Measurements from ENCODE around the gene MICA.
"Not testable (repeated sequence)": the region's sequence is repeated elsewhere in the genome, so short reads cannot be mapped to it uniquely, and the experiment has no call there.

MICA gene

DNA sequence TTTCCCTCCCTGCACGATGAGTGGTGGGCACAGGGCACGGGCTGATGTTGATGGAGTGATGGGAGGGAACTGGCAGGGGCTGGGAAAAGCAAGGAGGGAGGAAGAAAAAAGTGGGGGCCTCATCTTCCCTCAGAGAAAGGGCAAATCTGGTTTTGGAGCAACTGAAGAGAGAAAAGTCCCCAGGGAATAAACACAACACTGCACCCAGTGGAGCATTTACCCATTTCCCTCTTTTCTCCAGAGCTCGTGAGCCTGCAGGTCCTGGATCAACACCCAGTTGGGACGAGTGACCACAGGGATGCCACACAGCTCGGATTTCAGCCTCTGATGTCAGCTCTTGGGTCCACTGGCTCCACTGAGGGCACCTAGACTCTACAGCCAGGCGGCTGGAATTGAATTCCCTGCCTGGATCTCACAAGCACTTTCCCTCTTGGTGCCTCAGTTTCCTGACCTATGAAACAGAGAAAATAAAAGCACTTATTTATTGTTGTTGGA lies 11.4 kb downstream of the MICA start:
- FAIRE-seq = no peak

- FAIRE-seq = no peak
These were observed 13.1 kb downstream of the MICA start for GRCh38 chr6:31416394-31417014.

- FAIRE-seq = no peak
These were observed 14.9 kb downstream of the MICA start for GRCh38 chr6:31418251-31418650.

- no peak for FAIRE-seq
These were observed 16.4 kb downstream of the MICA start for GRCh38 chr6:31419842-31420241.

GRCh38 chr6:31420546-31420945 lies 17.2 kb downstream of the MICA start:
- FAIRE-seq = no peak

DNA sequence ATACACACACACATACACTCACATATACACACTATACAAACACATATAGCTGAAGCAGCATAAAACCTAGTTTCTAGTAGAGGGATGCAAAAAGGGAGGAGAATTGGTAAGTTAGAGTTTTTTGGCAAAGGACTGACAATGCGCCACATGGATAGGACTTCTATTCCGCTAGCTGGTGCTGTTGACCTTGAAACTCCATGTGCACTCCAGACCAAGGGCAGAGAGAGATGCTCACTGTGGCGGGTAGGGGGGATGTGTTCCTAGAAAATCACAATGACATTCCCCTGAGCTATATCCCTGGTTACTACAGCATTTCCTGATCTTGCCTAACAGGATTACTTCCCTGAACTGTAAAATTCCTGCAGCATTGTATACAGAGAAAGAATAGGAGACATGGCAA lies 19.2 kb downstream of the MICA start:
- FAIRE-seq = no peak

DNA sequence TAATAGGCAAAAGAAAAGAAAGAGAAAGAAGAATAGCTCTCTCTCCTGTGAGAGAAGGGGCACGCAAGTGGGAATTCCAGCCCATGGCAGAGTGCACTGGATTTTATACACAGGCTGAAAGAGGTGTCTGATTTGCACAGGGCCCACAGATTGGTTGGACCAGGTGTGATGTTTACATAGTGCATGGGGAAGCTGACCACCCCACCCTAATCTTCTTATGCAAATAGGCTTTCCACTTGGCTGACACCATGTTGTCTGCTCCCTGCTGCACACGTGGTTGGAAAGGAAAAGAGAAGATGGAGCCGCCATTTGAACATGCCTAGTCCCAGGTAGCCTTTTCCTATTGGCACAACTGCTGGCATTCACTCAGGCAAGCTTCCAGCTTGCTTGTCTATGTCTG lies 20.2 kb downstream of the MICA start:
- FAIRE-seq = no peak

DNA sequence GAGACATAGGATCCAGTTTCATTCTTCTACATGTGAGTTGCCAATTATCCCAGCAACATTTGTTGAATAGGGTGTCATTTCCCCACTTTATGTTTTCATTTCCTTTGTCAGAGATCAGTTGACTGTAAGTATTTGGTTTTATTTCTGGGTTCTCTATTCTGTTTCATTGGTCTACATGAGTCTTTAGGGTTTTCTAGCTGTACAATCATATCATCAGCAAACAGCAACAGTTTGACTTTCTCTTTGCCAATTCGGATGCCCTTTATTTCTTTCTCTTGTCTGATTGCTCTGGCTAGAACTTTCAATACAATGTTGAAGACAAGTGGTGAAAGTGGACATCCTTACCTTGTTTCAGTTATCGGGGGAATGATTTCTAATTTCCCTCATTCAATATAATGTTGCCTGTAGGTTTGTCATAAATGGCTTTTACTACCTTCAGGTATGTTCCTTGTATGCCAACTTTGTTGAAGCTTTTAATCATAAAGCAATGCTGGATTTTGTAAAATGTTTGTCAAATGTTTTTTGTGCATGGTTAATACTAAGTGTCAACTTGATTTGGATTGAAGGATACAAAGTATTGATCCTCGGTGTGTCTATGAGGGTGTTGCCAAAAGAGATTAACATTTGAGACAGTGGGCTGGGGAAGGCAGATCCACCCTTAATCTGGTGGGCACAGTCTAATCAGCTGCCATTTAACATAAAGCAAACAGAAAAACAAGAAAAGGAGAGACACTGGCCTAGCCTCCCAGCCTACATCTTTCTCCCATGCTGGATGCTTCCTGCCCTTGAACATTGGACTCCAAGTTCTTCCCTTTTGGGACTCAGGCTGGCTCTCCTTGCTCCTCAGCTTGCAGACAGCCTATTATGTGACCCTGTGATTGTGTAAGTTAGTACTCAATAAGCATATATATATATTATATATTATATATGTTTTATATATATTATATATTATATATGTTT lies 23.3 kb downstream of the MICA start:
- FAIRE-seq = no peak

DNA sequence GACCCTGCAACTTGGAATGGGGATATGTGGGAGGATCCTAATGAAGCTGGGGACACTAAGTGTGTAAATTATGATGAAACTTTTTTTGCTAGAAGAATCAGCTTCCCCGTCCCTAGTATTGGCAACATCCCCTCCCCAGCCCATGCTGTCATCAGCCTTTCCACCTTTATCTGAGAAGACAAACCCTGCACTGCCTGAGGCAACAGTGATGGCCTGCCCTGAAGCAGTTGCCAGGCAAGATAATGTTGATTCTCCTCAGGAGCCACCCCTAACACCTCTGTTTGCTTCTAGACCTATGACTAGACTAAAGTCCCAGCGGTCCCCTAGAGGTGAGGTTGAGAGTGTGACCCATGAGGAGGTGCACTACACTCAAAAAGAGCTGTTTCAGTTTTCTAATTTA lies 27.1 kb downstream of the MICA start:
- no peak for FAIRE-seq

DNA sequence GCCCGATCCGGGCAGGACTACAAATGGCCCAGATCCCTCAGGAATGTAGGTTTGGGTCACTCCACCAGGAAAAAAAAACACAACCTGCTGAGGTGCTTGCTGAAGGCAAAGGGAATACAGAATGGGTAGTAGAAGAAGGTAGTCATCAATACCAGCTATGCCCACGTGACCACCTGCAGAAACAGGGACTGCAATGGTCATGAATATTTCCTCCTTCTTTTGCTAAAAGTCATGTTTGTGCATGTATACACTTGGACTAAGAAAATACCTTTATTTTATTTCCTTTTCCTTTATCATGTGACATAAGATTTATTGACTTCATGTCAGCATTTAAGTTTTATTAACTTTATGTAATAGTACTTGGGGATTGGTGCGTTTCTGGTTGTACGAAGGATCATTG lies 31.7 kb downstream of the MICA start:
- FAIRE-seq = not testable (repeated sequence)

GRCh38 chr6:31438222-31438621 lies 34.8 kb downstream of the MICA start:
- FAIRE-seq = no peak

- no peak for FAIRE-seq
These were observed 35.3 kb downstream of the MICA start for GRCh38 chr6:31438677-31439076.

DNA sequence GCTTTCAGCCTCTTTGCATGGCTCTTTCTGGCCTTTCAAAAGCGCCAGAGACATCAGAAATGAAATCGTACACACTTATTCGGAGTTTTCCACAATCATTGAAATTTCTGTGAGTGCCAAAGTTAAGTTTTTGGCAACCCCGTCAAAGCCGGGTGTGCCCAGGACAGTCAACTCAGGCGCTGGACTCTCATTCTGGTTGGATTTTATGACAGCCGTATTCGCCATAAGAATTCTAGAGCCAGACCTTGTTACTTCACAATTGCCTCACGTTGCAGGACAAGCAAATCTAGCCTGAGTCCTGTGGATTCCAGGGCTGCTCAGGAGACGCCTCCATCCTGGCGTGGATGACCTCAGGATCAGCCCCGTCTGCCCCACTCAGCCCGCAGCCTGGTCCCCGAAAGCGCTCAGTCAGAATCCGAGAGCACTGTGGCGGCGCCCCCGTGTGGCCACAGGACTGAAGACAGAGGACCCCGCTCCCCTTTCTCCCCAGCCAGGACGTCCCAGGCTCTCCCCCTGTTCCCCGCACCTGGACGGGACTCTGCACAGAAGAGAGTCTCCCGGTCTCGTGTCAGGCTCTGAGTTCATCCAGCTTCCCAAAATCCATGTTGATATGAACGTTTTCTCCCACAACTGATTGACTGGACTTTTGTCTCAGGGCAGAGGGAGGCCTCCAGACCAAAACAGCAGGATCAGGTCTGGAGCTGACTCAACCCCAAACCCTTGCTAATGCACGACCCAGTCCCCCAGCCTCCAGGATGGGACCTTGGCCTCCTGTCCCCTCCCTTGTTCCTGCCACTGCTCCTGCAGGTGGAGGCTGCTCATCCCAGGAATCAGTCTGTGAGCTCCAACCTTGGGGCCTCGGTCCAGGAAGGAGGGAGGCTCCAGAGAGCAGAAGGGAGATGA lies 38.2 kb downstream of the MICA start:
- FAIRE-seq = no peak

DNA sequence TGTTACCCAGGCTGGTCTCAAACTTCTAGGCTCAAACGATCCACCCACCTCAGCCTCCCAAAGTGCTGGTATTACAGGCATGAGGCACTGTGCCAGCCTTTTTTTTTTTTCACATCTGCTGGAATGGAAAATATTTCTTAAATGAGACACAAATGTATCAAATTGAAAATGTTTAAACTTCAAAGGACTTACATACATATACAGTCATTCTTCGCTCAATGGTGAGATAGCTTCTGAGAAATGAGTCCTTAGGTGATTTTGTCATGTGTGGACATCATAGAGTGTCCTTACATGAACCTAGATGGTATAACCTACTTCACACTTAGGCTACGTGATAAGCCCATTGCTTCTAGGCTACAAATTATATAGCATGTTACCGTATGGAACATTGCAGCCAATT lies 43.1 kb downstream of the MICA start:
- FAIRE-seq = no peak

- FAIRE-seq = peak; percentile 49
These were observed 43.8 kb downstream of the MICA start for GRCh38 chr6:31446999-31447789.

DNA sequence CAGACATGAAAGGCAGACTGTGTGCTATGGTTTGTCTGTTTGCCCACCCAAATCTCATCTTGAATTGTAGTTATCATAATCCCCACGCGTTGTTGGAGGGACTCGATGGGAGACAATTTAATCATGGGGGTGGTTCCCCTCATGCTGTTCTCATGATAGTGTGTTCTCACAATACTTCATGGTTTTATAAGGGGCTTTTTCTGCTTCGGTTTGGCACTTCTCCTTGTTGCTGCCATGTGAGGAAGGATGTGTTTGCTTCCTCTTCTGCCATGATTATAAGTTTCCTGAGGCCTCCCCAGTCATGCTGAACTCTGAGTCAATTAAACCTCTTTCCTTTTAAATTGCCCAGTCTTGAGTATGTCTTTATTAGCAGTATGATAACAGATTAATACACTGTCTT lies 47.4 kb downstream of the MICA start:
- no peak for FAIRE-seq

- no peak for FAIRE-seq
These were observed 49.5 kb downstream of the MICA start for GRCh38 chr6:31452859-31453258.

DNA sequence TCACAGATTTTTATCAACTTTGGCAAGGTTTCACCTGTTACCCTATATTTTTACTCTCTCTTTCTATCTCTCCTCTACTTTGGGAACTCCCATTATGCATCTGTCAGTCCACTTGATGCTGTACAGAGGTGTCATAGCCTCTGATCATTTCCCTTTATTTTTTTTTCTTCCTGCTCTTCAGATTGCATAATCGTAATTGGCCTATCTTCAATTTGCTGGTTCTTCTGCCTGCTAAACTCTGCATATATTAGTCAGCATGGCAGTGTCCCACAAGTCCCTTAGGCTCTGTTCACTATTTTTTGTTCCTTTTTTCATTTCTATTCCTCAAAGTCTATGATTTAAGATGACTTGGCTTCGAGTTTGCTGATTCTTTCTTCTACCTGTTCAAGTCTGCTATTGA lies 49.9 kb downstream of the MICA start:
- FAIRE-seq = no peak

GRCh38 chr6:31459864-31460263 lies 56.5 kb downstream of the MICA start:
- FAIRE-seq = not testable (repeated sequence)

- FAIRE-seq = no peak
These were observed 57.1 kb downstream of the MICA start for GRCh38 chr6:31460361-31461025.
